HepG2 (cell line): ENCODE data around the gene NCMAP. TPM values are rescaled to one million over a fixed set of nuclear protein-coding genes. Genes with fewer than 3 reads are reported as not detected.
A peak's percentile ranks its signal among the peaks of the same experiment; 100 is the strongest.

ENCODE experiments used
- ELF4 ChIP-seq: sonication (generic); formaldehyde crosslinking; IDR thresholded peaks from 2 replicates; pipeline ENCODE4 v1.5.0; 2020; ENCODE audit warnings: missing genetic modification reagents, mild to moderate bottlenecking, moderate library complexity, borderline replicate concordance
- HNRNPH1 ChIP-seq: fragments of 200-400 bp; formaldehyde crosslinking; optimal IDR thresholded peaks from 2 replicates; pipeline ENCODE3; 2017; ENCODE audit warnings: mild to moderate bottlenecking, low read depth, low read length
- NFKBIZ ChIP-seq: IDR thresholded peaks from 2 replicates; pipeline ENCODE4 v1.6.1; 2018; ENCODE audit warnings: missing genetic modification reagents, missing compliant biosample characterization
- SALL2 ChIP-seq: sonication (generic); formaldehyde crosslinking; IDR thresholded peaks from 2 replicates; pipeline ENCODE4 v1.8.1; 2023; ENCODE audit warnings: mild to moderate bottlenecking, missing genetic modification reagents, inconsistent platforms
- TCF7 ChIP-seq: sonication (generic); IDR thresholded peaks from 2 replicates; pipeline ENCODE4 v1.6.1; 2016; ENCODE audit warnings: antibody characterized with exemption, low read depth
- ZBTB34 ChIP-seq: sonication (generic); formaldehyde crosslinking; IDR thresholded peaks from 2 replicates; pipeline ENCODE4 v1.8.0; 2022; ENCODE audit warnings: mild to moderate bottlenecking, missing genetic modification reagents
- ZNF17 ChIP-seq: sonication (generic); formaldehyde crosslinking; IDR thresholded peaks from 2 replicates; pipeline ENCODE4 v1.5.0; 2020; ENCODE audit warnings: mild to moderate bottlenecking, missing genetic modification reagents
- ZNF569 ChIP-seq: sonication (generic); formaldehyde crosslinking; IDR thresholded peaks from 2 replicates; pipeline ENCODE4 v1.5.0; 2020; ENCODE audit warnings: mild to moderate bottlenecking, missing genetic modification reagents, moderate library complexity, borderline replicate concordance
- ZNF614 ChIP-seq: IDR thresholded peaks from 2 replicates; pipeline ENCODE4 v1.6.1; 2018; ENCODE audit warnings: missing biosample characterization, missing genetic modification reagents, inconsistent platforms, borderline replicate concordance
- ZNF766 ChIP-seq: sonication (generic); formaldehyde crosslinking; IDR thresholded peaks from 2 replicates; pipeline ENCODE4 v1.5.0; 2020; ENCODE audit warnings: missing genetic modification reagents, borderline replicate concordance
- ZNF788 ChIP-seq: sonication (generic); formaldehyde crosslinking; IDR thresholded peaks from 2 replicates; pipeline ENCODE4 v1.5.0; 2020; ENCODE audit warnings: mild to moderate bottlenecking, missing genetic modification reagents, borderline replicate concordance
- ZNF800 ChIP-seq: sonication (generic); formaldehyde crosslinking; IDR thresholded peaks from 2 replicates; pipeline ENCODE4 v1.4.0; 2020; ENCODE audit warnings: missing genetic modification reagents
- ZNF878 ChIP-seq: sonication (generic); formaldehyde crosslinking; IDR thresholded peaks from 2 replicates; pipeline ENCODE4 v1.8.1; 2023; ENCODE audit warnings: mild to moderate bottlenecking, missing genetic modification reagents, moderate library complexity
- polyA plus RNA-seq, 8 experiments: library from polyadenylated mRNA; depleted of rRNA in 3 of 8; stranded (reverse) in 7 of 8; unstranded in 1 of 8; fragments of >200 nt; fragmentation: Illumina TruSeq in 4 of 8; extraction: Trizol in 4 of 8; gene quantifications; 2 replicates each; pipeline versions ENCODE4 v1.2.1 to v1.2.3, GENCODE V29; 2011 to 2016; ENCODE audit warnings: low read depth in 4 of 8, missing spikeins in 1 of 8, mixed read lengths in 1 of 8; ENCODE audit not compliant: insufficient read depth in 1 of 8
- total RNA-seq, 5 experiments: library from RNA; depleted of rRNA; stranded (reverse); fragments of >200 nt; fragmentation: Illumina TruSeq; extraction: Trizol; gene quantifications; 2 replicates each; pipeline ENCODE4 v1.2.3, GENCODE V29; 2016; ENCODE audit warnings: low read depth in 1 of 5
- TF ChIP-seq, protein P1 (sequence below): sonication (generic); formaldehyde crosslinking; IDR thresholded peaks from 2 replicates; pipeline ENCODE4 v1.4.0; 2020; ENCODE audit warnings: missing genetic modification reagents
- TF ChIP-seq, protein P2 (sequence below): sonication (generic); formaldehyde crosslinking; IDR thresholded peaks from 2 replicates; pipeline ENCODE4 v1.4.0; 2020; ENCODE audit warnings: missing genetic modification reagents, mild to moderate bottlenecking, borderline replicate concordance

NCMAP gene
- total and polyA plus RNA-seq, 2 of the 13 experiments (the other 11 are each of a cell fraction or from before 2014, with no cell fraction given): 2.7 to 20.0 TPM

GRCh38 chr1:24567792-24568388, 12.0 kb downstream of the NCMAP start (continued):
- TF ChIP-seq, protein P1, sequence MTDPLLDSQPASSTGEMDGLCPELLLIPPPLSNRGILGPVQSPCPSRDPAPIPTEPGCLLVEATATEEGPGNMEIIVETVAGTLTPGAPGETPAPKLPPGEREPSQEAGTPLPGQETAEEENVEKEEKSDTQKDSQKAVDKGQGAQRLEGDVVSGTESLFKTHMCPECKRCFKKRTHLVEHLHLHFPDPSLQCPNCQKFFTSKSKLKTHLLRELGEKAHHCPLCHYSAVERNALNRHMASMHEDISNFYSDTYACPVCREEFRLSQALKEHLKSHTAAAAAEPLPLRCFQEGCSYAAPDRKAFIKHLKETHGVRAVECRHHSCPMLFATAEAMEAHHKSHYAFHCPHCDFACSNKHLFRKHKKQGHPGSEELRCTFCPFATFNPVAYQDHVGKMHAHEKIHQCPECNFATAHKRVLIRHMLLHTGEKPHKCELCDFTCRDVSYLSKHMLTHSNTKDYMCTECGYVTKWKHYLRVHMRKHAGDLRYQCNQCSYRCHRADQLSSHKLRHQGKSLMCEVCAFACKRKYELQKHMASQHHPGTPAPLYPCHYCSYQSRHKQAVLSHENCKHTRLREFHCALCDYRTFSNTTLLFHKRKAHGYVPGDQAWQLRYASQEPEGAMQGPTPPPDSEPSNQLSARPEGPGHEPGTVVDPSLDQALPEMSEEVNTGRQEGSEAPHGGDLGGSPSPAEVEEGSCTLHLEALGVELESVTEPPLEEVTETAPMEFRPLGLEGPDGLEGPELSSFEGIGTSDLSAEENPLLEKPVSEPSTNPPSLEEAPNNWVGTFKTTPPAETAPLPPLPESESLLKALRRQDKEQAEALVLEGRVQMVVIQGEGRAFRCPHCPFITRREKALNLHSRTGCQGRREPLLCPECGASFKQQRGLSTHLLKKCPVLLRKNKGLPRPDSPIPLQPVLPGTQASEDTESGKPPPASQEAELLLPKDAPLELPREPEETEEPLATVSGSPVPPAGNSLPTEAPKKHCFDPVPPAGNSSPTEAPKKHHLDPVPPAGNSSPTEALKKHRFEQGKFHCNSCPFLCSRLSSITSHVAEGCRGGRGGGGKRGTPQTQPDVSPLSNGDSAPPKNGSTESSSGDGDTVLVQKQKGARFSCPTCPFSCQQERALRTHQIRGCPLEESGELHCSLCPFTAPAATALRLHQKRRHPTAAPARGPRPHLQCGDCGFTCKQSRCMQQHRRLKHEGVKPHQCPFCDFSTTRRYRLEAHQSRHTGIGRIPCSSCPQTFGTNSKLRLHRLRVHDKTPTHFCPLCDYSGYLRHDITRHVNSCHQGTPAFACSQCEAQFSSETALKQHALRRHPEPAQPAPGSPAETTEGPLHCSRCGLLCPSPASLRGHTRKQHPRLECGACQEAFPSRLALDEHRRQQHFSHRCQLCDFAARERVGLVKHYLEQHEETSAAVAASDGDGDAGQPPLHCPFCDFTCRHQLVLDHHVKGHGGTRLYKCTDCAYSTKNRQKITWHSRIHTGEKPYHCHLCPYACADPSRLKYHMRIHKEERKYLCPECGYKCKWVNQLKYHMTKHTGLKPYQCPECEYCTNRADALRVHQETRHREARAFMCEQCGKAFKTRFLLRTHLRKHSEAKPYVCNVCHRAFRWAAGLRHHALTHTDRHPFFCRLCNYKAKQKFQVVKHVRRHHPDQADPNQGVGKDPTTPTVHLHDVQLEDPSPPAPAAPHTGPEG (CRISPR knock-in tag): no peak
- TF ChIP-seq HNRNPH1: no peak
- no peak for TF ChIP-seq ZNF614
- TF ChIP-seq ZNF569 (CRISPR knock-in tag): no peak
- peak; percentile 28; the same call in 1 of the 2 replicates for TF ChIP-seq SALL2
- TF ChIP-seq NFKBIZ (CRISPR knock-in tag): peak; percentile 79; the same call in 1 of the 2 replicates
- peak; percentile 60; the same call in 1 of the 2 replicates for TF ChIP-seq ZNF788
- peak; percentile 64; the same call in 1 of the 2 replicates for TF ChIP-seq TCF7
- TF ChIP-seq, protein P2, sequence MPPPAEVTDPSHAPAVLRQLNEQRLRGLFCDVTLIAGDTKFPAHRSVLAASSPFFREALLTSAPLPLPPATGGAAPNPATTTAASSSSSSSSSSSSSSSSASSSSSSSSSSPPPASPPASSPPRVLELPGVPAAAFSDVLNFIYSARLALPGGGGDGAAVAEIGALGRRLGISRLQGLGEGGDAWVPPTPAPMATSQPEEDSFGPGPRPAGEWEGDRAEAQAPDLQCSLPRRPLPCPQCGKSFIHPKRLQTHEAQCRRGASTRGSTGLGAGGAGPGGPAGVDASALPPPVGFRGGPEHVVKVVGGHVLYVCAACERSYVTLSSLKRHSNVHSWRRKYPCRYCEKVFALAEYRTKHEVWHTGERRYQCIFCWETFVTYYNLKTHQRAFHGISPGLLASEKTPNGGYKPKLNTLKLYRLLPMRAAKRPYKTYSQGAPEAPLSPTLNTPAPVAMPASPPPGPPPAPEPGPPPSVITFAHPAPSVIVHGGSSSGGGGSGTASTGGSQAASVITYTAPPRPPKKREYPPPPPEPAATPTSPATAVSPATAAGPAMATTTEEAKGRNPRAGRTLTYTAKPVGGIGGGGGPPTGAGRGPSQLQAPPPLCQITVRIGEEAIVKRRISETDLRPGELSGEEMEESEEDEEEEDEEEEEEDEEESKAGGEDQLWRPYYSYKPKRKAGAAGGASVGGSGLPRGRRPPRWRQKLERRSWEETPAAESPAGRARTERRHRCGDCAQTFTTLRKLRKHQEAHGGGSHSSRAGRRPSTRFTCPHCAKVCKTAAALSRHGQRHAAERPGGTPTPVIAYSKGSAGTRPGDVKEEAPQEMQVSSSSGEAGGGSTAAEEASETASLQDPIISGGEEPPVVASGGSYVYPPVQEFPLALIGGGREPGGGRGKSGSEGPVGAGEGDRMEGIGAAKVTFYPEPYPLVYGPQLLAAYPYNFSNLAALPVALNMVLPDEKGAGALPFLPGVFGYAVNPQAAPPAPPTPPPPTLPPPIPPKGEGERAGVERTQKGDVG (CRISPR knock-in tag): peak; percentile 93; the same call in 1 of the 2 replicates
- peak; percentile 89; the same call in 1 of the 2 replicates for TF ChIP-seq ZNF878 (CRISPR knock-in tag)
- TF ChIP-seq ZNF800 (CRISPR knock-in tag): peak; percentile 52; the same call in 1 of the 2 replicates
- TF ChIP-seq ZNF766 (CRISPR knock-in tag): peak; percentile 24; the same call in 1 of the 2 replicates
- TF ChIP-seq ZBTB34: peak; percentile 72; the same call in 1 of the 2 replicates
- TF ChIP-seq ZNF17 (CRISPR knock-in tag): no peak
- no peak for TF ChIP-seq ELF4 (CRISPR knock-in tag)
